A673 (cell line): Measurements from ENCODE around the gene MCM5. TPM values are rescaled to one million over a fixed set of nuclear protein-coding genes. Genes with fewer than 3 reads are reported as not detected.

Source experiments
- BruUV-seq: library from RNA; stranded (reverse); fragments of 400-500 nt; replicated peaks from 2 replicates; lab custom pipeline; 2021; lab: Mats Ljungman, UMichigan
- CTCF ChIA-PET: fragments of 300-600 bp; sonication (Branson Sonifier 250); formaldehyde crosslinking; loops from one replicate; lab custom pipeline; 2022; ENCODE audit warnings: antibody characterized with exemption; lab: Charles Lee
- POLR2A ChIA-PET: fragments of 300-600 bp; sonication (Branson Sonifier 250); formaldehyde crosslinking; loops from one replicate; lab custom pipeline; 2022; ENCODE audit warnings: antibody characterized with exemption; ENCODE audit not compliant: low non-redundant PET; lab: Charles Lee
- DNase-seq: peaks from one replicate; pipeline ENCODE4 v3.0.0-alpha.2; 2015; ENCODE audit warnings: low spot score
- H3K27ac ChIP-seq: fragments of 200-600 bp; sonication (generic); 2 replicates; pipeline ENCODE4 v1.5.1; 2016; ENCODE audit warnings: mixed run types, low read depth, mild to moderate bottlenecking, mixed read lengths, antibody characterized with exemption, low read length; ENCODE audit not compliant: poor library complexity, severe bottlenecking
- H3K27me3 ChIP-seq: fragments of 200-600 bp; sonication (generic); replicated peaks from 2 replicates; pipeline ENCODE4 v1.6.1; 2017; ENCODE audit warnings: mixed run types, low read depth, mild to moderate bottlenecking, mixed read lengths, antibody characterized with exemption, low read length; ENCODE audit not compliant: insufficient read depth, poor library complexity
- H3K36me3 ChIP-seq: fragments of 200-600 bp; sonication (generic); 2 replicates; pipeline ENCODE4 v1.6.1; 2016; ENCODE audit warnings: mixed run types, mild to moderate bottlenecking, mixed read lengths, antibody characterized with exemption, low read length; ENCODE audit not compliant: insufficient read depth, poor library complexity, severe bottlenecking
- H3K4me1 ChIP-seq: fragments of 200-600 bp; sonication (generic); 2 replicates; pipeline ENCODE4 v1.6.1; 2017; ENCODE audit warnings: mixed run types, mild to moderate bottlenecking, mixed read lengths, antibody characterized with exemption, low read length; ENCODE audit not compliant: insufficient read depth, poor library complexity, severe bottlenecking
- H3K4me3 ChIP-seq: fragments of 200-600 bp; sonication (generic); 2 replicates; pipeline ENCODE4 v1.5.1; 2016; ENCODE audit warnings: low read depth, mixed run types, mild to moderate bottlenecking, mixed read lengths, low read length; ENCODE audit not compliant: poor library complexity, severe bottlenecking
- H3K9me3 ChIP-seq: fragments of 200-600 bp; sonication (generic); 2 replicates; pipeline ENCODE4 v1.6.1; 2016; ENCODE audit warnings: mixed run types, low read depth, mild to moderate bottlenecking, mixed read lengths, antibody characterized with exemption, low read length; ENCODE audit not compliant: poor library complexity, severe bottlenecking
- EZH2 ChIP-seq: fragments of 200-600 bp; sonication (generic); IDR thresholded peaks from 2 replicates; pipeline ENCODE4 v1.6.1; 2017; ENCODE audit warnings: borderline replicate concordance, low read depth, mild to moderate bottlenecking, mixed read lengths, antibody characterized with exemption, low read length; ENCODE audit not compliant: poor library complexity, severe bottlenecking
- intact Hi-C: fragments of 100-400 bp; cut with micrococcal nuclease; formaldehyde crosslinking; loops from one replicate; pipeline ENCODE4 v1.10.0; 2022; ENCODE audit not compliant: unreplicated experiment
- total RNA-seq: library from RNA; stranded (reverse); gene quantifications from 2 replicates; pipeline ENCODE4 v1.2.3, GENCODE V29; 2021
- TF ChIP-seq, protein P1 (sequence below): fragments of 300-800, 200-600 bp; sonication (generic); conservative IDR thresholded peaks from 2 replicates; pipeline ENCODE4 v1.5.1; 2017; ENCODE audit warnings: low read depth, mild to moderate bottlenecking, antibody characterized with exemption, low read length, moderate library complexity, mixed read lengths

MCM5 gene
- total RNA-seq, 1 experiment from 2014 or later = 245 TPM

DNA sequence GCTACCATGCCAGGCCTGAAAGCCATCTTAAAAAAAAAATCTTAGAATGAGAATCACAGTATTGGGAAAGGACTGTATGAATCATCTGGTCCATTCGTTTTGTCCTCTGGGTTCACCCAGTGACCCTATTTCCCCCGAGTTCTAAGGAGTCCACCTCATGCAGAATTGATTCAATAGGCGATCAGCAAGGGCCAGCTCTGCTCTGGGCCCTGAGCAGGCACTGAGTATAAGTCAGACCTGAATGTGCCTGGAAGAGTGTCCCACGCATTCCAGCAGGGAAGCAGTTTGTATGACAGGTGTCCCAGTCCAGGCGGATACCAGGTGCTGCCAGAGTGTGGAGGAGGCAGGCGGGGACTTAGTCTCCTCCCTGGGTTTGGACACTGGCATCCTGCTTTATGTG, 19.9 kb upstream of the MCM5 start:
- no peak overlapping the region for H3K27ac ChIP-seq
- no peaks in the 10 kb centered on the region for H3K9me3 ChIP-seq
- no peak for DNase-seq
- ChIA-PET CTCF (no interaction called here), POLR2A (no interaction called here)
- peaks cover 21% of the 10 kb centered on the region for H3K4me1 ChIP-seq
- no TSS peak for BruUV-seq
- no peak for TF ChIP-seq EZH2
- TF ChIP-seq, protein P1, sequence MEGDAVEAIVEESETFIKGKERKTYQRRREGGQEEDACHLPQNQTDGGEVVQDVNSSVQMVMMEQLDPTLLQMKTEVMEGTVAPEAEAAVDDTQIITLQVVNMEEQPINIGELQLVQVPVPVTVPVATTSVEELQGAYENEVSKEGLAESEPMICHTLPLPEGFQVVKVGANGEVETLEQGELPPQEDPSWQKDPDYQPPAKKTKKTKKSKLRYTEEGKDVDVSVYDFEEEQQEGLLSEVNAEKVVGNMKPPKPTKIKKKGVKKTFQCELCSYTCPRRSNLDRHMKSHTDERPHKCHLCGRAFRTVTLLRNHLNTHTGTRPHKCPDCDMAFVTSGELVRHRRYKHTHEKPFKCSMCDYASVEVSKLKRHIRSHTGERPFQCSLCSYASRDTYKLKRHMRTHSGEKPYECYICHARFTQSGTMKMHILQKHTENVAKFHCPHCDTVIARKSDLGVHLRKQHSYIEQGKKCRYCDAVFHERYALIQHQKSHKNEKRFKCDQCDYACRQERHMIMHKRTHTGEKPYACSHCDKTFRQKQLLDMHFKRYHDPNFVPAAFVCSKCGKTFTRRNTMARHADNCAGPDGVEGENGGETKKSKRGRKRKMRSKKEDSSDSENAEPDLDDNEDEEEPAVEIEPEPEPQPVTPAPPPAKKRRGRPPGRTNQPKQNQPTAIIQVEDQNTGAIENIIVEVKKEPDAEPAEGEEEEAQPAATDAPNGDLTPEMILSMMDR = no peak
- intact Hi-C loops = no loop called here
- no peaks in the 10 kb centered on the region for H3K36me3 ChIP-seq
- H3K4me3 ChIP-seq = no peak overlapping the region
- no peaks in the 10 kb centered on the region for H3K27me3 ChIP-seq

DNA sequence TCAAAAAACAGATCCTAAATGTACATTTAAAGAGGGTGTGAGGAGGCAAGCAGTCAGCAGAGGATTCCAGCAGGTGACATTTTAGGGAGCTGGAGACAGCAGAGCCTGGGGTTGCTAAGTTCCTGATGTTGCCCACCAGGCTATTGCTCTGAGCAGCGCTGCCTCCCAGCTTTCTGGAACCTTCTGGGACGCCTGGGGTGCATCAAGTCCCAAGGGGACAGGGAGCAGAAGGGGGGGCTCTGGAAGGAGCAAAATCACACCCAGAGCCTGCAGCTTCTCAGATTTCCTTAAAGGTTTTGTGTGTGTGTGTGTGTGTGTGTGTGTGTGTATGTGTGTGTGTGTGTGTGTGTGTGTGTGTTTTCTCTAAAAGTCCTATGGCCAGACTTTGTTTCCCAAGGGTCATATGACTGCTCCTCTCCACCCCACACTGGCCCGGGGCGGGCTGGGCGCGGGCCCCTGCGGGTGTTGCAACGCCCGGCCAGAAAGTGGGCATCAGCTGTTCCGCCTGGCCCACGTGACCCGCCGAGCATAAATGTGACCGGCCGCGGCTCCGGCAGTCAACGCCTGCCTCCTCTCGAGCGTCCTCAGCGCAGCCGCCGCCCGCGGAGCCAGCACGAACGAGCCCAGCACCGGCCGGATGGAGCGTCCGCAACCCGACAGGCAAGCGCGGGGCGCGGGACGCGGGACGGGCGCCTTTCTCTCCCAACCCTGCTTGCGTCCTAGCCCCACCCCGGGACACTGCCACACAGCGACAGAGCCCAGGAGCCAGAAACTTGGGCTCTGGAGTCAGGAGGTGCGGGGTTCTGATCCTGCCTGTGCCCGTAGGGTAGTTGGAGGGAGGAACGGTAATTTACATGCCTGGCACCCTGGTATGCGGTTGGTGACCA, 19.2 kb upstream of the MCM5 start, which contains the start of gene HMOX1:
Gene HMOX1 (plus strand): TSS at position 560 of the 887 bp plus-strand sequence. CDS start 78 bp downstream, at position 638.
- intact Hi-C loops = no loop called here
- H3K36me3 ChIP-seq = no peaks in the 10 kb centered on the region
- no peak within 1 kb of the TSS for H3K27ac ChIP-seq
- ChIA-PET POLR2A (no interaction called here), CTCF (no interaction called here)
- TF ChIP-seq, protein P1 = 0 out of 2 replicates have a peak, but pooled peaks have one; percentile 23
- TF ChIP-seq EZH2 = no peak
- DNase-seq = peak; percentile 71
- no peaks in the 10 kb centered on the region for H3K27me3 ChIP-seq
- BruUV-seq = no TSS peak
- no peaks in the 10 kb centered on the region for H3K9me3 ChIP-seq
- H3K4me3 ChIP-seq = peak within 1 kb of the TSS; percentile 42
- H3K4me1 ChIP-seq = peaks cover 21% of the 10 kb centered on the region

DNA sequence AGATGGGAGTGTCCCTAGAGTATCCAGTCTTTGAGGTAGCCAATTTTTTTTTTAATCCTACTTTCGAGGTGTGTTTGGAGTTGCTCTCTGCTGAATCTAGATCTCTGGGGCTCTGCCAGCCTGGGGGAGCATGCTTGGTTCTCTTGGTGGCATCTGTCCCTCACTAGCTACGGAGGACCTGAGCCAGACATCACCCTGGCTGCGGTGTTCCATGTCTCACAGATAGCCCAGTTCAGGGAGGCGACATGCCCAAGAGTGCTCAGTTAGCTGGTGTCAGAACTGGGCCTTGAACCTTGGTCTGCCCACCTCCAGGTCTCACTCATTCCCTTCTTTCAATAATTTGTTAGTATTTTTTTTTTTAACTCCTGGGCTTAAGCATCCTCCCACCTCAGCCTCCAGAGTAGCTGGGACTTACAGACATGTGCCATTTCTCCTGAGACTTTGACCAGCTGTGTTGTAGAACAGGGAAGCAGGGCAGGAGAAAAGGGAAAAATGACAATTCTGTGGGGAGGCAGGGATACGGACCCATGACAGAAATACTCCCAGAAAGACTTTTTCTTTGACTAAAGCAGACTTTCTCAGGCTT, 18.4 kb upstream of the MCM5 start:
- H3K9me3 ChIP-seq = no peaks in the 10 kb centered on the region
- peaks cover 20% of the 10 kb centered on the region for H3K4me1 ChIP-seq
- peak overlapping the region; percentile 42 for H3K4me3 ChIP-seq
- no peaks in the 10 kb centered on the region for H3K36me3 ChIP-seq
- no peaks in the 10 kb centered on the region for H3K27me3 ChIP-seq
- TF ChIP-seq, protein P1 = no peak
- no peak for TF ChIP-seq EZH2
- DNase-seq = no peak
- no TSS peak for BruUV-seq
- H3K27ac ChIP-seq = no peak overlapping the region
- POLR2A ChIA-PET = no interaction called here
- CTCF ChIA-PET = interaction anchor here (0.6 kb wide), 1 partner anchor 28 kb away, joined by 3 read pairs; no protein-coding TSS in a partner anchor
- intact Hi-C loops = no loop called here
